AG09319 (cell line): ENCODE data around the gene C11orf42.

Experiments used
- DNase-seq: peaks from one replicate; pipeline ENCODE4 v3.0.0-alpha.2; 2010; ENCODE audit warnings: low read depth; ENCODE audit errors: extremely low read depth
- TF ChIP-seq, protein P1 (sequence below): IDR thresholded peaks from 2 replicates; pipeline ENCODE4 v1.5.1; 2011; ENCODE audit warnings: low read depth, mild to moderate bottlenecking, inconsistent platforms, low read length, moderate library complexity

The C11orf42 gene, protein sequence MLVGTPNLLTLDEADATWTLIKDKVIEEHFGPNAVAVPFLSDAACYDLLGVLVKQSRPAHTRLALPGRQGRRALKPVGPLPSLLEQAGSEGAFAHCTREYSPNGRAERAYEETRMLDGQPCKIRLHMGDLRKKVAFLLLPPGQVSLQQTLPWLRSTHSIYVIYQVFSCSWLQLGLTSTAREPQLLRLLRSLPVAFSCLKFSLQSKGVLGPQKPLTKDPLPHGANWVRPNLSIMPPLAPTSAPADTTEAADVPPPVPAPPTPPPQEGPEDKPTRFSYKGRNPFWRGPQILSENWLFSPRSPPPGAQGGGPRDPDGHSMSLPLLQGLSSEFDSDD

DNA sequence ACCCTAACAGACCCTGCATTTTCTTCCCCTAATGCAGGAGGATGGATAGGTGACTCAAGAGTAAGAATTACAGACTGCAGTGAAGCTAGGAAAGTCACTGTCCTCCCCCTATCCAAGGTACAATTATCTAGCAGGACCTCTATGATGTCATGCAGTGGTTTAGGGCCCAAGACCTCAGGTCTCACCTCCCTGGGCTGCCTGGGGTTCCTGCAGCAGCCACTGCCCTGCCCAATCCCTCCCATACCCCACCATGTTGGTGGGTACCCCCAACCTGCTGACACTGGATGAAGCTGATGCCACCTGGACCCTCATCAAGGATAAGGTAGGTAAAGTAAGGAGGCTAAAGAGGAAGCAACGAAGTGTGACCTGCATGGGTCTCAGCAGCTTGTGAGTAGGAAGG lies at the start of gene C11orf42:
TSS of gene C11orf42 (plus strand) at position 192 of the 400 bp plus-strand sequence. CDS start at position 251, 59 bp downstream.
- TF ChIP-seq, protein P1, sequence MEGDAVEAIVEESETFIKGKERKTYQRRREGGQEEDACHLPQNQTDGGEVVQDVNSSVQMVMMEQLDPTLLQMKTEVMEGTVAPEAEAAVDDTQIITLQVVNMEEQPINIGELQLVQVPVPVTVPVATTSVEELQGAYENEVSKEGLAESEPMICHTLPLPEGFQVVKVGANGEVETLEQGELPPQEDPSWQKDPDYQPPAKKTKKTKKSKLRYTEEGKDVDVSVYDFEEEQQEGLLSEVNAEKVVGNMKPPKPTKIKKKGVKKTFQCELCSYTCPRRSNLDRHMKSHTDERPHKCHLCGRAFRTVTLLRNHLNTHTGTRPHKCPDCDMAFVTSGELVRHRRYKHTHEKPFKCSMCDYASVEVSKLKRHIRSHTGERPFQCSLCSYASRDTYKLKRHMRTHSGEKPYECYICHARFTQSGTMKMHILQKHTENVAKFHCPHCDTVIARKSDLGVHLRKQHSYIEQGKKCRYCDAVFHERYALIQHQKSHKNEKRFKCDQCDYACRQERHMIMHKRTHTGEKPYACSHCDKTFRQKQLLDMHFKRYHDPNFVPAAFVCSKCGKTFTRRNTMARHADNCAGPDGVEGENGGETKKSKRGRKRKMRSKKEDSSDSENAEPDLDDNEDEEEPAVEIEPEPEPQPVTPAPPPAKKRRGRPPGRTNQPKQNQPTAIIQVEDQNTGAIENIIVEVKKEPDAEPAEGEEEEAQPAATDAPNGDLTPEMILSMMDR: no peak
- DNase-seq: no peak

DNA sequence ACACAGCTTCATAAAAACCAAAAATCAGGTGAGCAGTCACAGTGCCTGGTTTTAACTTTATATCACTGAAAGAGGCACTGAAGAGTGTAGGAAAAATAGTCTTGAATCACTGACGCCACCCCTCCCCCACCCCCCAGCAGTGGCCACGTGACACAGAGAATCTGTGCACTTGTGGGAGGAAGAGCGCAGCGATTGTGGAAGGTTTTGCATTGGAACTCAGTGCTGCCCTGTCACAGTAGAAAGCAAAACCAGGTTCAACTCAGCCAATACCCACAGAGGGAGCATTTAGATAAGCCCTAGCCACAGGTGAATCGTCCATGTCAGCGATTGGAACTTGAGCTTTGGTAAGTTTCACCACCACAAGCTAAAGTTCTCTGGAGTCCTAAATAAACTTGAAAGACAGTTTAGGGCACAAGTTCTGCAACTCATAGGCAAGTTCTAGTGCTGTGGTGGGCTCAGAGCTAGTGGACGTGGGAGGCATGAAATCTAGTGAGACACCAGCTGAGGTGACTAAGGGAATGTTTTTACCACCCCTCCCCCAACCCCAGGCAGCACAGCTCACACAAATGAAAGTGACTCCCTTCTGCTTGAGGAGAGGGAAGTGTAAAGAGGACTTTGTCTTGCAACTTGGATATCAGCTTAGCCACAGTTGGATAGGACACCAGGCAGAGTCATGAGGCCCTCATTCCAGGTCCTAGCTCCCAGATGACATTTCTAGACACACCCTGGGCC lies 48.6 kb upstream of the C11orf42 start:
- DNase-seq: no peak
- TF ChIP-seq, protein P1: no peak

DNA sequence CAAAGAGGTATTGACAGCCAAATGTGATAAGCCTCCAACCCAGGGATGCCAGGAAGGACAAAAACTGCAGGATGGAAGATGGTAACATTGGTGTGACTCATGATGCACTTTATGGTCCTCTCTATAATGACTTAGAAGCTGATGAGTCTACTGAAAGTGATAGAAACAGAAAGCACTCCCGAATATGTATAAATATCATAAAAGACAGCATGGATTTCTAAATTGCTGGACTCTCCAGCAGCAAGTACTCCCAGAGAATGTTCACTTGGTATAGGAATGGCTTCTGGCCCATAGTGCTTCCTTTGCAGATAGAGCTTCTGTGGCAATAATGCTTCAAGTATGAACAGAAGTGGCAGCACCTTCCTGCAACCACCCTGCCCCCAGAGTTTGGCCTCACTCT lies 35.1 kb upstream of the C11orf42 start, which contains the start of gene OR52B2:
TSS of gene OR52B2 (minus strand) at position 101 of the 400 bp plus-strand sequence. CDS start at position 101, 0 bp downstream.
- TF ChIP-seq, protein P1: no peak
- no peak for DNase-seq

DNA sequence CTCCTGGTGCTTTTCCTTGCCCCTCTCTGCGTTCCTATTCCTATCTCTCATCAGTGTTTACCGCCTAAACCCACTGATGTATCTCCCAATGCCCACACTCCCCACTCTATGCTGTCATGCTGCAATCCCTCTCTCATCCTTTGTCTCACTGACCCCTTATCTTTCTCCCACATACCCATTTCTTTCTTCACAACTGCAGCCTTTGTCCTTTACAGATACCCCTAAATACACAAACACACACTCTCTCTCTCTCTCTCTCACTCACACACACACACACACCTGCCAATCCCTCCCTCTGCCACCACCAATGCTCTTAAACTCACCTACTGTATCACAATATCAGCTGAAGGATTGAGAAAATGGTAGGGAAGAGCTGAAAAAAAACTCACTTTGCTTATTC lies 29.9 kb upstream of the C11orf42 start:
- TF ChIP-seq, protein P1: no peak
- no peak for DNase-seq

DNA sequence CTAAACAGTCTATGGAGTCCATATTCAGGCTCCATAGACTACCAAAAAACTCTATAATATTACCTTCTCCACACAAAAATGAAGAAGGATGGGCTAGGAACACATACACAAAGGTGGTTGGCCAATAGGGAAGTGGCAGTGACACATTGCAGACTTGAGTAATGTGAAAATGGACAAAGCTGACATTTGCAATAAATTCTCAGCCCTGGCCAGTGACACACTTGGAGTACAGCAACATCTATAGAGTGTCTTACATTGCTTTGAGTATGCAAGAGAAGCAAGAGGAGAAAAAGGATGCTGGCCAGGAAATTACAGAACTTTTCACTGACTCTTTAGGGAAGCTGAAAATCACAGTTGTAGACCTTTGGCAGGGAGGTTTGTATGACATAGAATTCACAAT lies 13.6 kb upstream of the C11orf42 start:
- no peak for DNase-seq
- TF ChIP-seq, protein P1: no peak

DNA sequence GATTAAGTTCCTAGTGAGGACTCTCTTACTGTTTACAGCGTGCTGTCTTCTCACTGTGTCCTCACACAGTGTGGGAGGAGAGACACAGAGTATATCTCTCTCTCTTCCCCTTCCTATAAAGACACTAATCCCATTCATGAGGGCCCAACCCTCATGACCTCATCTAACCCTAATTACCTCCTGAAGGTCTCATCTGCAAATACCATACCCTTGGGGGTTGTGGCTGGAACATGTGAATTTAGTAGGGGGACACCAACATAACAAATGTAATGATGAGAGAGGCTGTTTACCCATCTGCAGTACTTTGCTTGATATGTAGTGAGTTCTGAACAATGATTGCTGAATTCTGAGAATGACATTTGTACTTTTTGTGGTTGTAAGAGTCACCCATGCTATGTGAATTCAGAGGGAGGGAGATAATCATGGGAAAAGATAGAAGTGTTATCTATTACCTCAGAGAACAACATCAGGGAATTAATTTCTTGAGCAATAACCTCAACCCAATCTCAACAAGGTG lies 11.2 kb upstream of the C11orf42 start:
- TF ChIP-seq, protein P1: no peak
- DNase-seq: no peak

DNA sequence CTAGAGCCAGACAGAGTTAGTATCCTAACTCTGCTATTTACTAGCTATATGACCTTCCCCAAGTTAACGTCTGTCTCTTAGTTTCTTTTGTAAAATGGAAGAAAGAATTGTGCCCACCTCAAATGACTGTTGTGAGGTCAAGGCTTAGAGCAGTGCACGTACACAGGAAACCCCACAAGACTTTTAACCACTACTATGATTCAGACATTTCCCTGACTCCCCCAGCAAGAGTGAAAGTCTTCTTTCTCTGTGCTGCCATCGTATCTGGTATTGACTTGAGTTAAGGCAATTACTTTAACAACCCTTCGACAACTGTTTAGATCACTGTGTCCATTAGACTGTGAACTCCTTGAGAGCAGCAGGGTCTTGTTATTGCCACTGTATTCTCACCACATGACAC lies 9.0 kb upstream of the C11orf42 start:
- no peak for DNase-seq
- TF ChIP-seq, protein P1: no peak
